SH-SY5Y (cell line): ENCODE results near the gene IL1RN.

Source experiments
- GATA2 ChIP-seq: IDR thresholded peaks from 2 replicates; pipeline ENCODE4 v1.6.1; 2011; ENCODE audit warnings: mild to moderate bottlenecking, low read depth, low read length
- GATA3 ChIP-seq: IDR thresholded peaks from 2 replicates; pipeline ENCODE4 v1.6.1; 2011; ENCODE audit warnings: low read depth, mild to moderate bottlenecking, low read length, moderate library complexity

DNA sequence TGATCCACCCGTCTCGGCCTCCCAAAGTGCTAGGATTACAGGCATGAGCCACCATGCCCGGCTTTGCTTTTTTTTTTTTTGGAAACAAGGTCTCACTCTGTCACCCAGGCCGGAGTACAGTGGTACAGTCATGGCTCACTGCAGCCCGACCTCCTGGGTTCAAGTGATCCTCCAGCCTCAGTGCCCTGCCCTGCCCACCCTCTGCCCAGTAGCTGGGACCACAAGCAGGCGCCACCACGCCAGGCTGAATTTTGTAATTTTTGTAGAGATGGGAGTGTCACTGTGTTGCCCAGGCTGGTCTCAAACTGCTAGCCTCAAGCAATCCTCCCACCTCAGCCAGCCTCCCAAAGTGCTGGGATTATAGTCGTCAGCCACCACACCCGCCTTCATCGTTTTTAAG lies 34.8 kb downstream of the IL1RN start:
- no peak for TF ChIP-seq GATA2
- TF ChIP-seq GATA3, result no peak
